ENCODE results near the gene MAN1C1.
"Not testable (repeated sequence)": the region's sequence is repeated elsewhere in the genome, so short reads cannot be mapped to it uniquely, and the experiment has no call there.

The MAN1C1 gene

GRCh38 chr1:25583519-25584370 lies 32.8 kb upstream of the MAN1C1 start:
- no peak for TF ChIP-seq CTCF (conservative IDR thresholded peaks at IDR 0.05; ENCODE audit: low read depth)
- H3K27ac ChIP-seq: no peak overlapping the region
- DNase-seq (ENCODE audit: low spot score): no peak
- ChIA-PET POLR2A (ENCODE audit: low non-redundant PET) (no interaction called here), CTCF (interaction anchor here (0.6 kb wide), 1 partner anchor 17 kb away, joined by 4 read pairs; no protein-coding TSS in a partner anchor)

- CTCF ChIA-PET: no interaction called here
- no peak for TF ChIP-seq CTCF (conservative IDR thresholded peaks at IDR 0.05; ENCODE audit: low read depth)
- no peak overlapping the region for H3K27ac ChIP-seq
- no peak for DNase-seq (ENCODE audit: low spot score)
- POLR2A ChIA-PET (ENCODE audit: low non-redundant PET): no interaction called here
Observed at GRCh38 chr1:25586181-25586588, 30.4 kb upstream of the MAN1C1 start.

- H3K27ac ChIP-seq: no peak overlapping the region
- TF ChIP-seq CTCF (conservative IDR thresholded peaks at IDR 0.05; ENCODE audit: low read depth): no peak
- DNase-seq (ENCODE audit: low spot score): no peak
- ChIA-PET POLR2A (ENCODE audit: low non-redundant PET) (no interaction called here), CTCF (no interaction called here)
Observed at GRCh38 chr1:25587290-25587689, 29.3 kb upstream of the MAN1C1 start.

- DNase-seq (ENCODE audit: low spot score); POLR2A ChIA-PET (ENCODE audit: low non-redundant PET); CTCF ChIA-PET; H3K27ac ChIP-seq: not testable (repeated sequence)
Observed at GRCh38 chr1:25588224-25588623, 28.4 kb upstream of the MAN1C1 start.

DNA sequence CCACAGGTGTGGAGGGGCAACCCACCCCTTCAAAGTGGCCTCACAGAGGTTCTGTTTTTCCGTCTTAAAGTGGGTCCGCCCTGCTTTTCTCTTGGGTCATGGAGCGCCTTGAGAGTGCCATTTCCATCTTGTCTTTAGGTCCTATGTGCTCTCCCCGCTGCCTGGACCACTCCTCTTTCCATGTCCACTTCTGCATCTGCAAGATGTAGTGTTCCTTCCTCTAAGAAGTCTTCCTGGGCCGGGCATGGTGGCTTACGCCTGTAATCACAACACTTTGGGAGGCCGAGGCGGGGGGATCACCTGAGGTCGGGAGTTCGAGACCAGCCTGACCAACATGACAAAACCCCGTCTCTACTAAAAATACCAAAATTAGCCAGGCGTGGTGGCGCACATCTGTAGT lies 27.8 kb upstream of the MAN1C1 start:
- H3K27ac ChIP-seq; DNase-seq (ENCODE audit: low spot score); POLR2A ChIA-PET (ENCODE audit: low non-redundant PET); CTCF ChIA-PET: not testable (repeated sequence)

DNA sequence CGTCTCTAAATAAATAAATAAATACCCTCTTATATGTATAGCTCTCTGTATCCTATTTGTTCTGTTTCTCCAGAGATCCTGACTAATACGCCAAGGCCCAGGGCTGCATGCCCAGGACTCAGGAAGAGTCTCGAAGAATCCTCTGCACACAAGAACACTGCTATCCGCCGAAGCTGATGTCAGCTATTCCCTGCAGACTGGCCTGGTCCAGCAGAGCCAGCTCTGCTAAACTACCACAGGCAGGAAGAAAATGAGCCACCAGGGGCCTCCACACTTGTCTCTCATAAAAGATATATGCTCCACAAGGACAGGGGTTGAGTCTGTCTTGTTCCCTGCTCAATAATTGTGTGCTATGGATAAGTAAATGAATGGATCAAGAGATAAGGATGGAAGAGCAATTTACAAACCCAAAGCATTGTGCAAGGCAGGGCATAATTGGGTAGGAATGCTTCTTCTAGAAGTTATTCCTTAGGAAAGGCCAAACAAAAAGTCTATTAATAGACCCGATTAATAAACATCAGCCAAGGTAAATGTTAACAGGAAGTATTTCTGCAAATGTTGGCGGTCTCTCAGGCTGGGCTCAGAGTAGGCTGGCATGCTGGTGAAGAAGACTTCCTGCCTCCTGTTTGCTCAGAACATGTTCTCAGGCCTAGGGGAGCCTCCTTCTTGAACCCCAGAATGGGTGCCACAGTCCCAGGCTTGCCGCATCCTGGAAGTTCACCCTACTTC lies 26.3 kb upstream of the MAN1C1 start:
- TF ChIP-seq CTCF (conservative IDR thresholded peaks at IDR 0.05; ENCODE audit: low read depth): no peak
- POLR2A ChIA-PET (ENCODE audit: low non-redundant PET): no interaction called here
- no peak for DNase-seq (ENCODE audit: low spot score)
- H3K27ac ChIP-seq: no peak overlapping the region
- CTCF ChIA-PET: interaction anchor here (0.8 kb wide), 1 partner anchor 582 kb away, joined by 3 read pairs; no protein-coding TSS in a partner anchor

DNA sequence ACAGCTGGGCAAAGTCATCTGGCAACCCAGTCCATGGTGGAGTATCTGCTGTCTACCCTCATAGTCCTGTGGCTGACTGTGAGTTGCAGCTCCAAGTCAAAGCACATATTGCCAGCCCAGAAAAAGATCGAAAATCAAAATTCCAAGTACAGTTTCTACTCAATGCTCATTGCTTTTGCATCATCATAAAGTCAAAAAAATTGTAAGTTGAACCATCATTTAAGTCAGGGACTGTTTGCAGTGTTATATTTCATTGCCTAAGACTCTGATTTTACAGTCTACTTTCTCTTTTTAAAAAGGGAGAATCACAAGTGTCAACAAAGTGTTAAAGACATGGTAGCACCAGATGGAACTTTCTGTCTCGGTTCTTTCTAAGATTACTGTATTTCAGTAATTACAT lies 22.7 kb upstream of the MAN1C1 start:
- no peak for DNase-seq (ENCODE audit: low spot score)
- no peak for TF ChIP-seq CTCF (conservative IDR thresholded peaks at IDR 0.05; ENCODE audit: low read depth)
- H3K27ac ChIP-seq: no peak overlapping the region
- ChIA-PET POLR2A (ENCODE audit: low non-redundant PET) (no interaction called here), CTCF (no interaction called here)

All from RWPE1 (cell line).